ENCODE results near the gene DLGAP1.

The DLGAP1 gene

GRCh38 chr18:3753106-3753505 is 702.0 kb downstream of the DLGAP1 start:
- Histone ChIP-seq H3K9me3 (ENCODE audit: insufficient read depth, low read length) (no peaks in the 10 kb centered on the region), H4K20me1 (ENCODE audit: insufficient read depth, low read length) (no peaks in the 10 kb centered on the region), H3K4me3 (ENCODE audit: low read length) (no peak overlapping the region), H3K4me2 (ENCODE audit: low read length) (no peak overlapping the region), H3K27me3 (ENCODE audit: low read depth, low read length) (no peaks in the 10 kb centered on the region), H3K27ac (ENCODE audit: low read length) (no peak overlapping the region), H3K9ac (ENCODE audit: low read length) (no peak overlapping the region), H3K4me1 (ENCODE audit: low read length) (no peaks in the 10 kb centered on the region), H2AFZ (ENCODE audit: low read depth, low read length) (no peak overlapping the region), H3K36me3 (replicated peaks; ENCODE audit: low read depth, low read length) (no peaks in the 10 kb centered on the region), H3K79me2 (ENCODE audit: low read length) (no peaks in the 10 kb centered on the region)
- TF ChIP-seq EZH2phosphoT487 (IDR thresholded peaks at IDR 0.05; ENCODE audit: low read depth), result no peak
- TF ChIP-seq CTCF (IDR thresholded peaks at IDR 0.05; ENCODE audit: low read depth, low read length), result no peak

- Histone ChIP-seq H3K9ac (ENCODE audit: low read length) (no peak overlapping the region), H2AFZ (ENCODE audit: low read depth, low read length) (no peak overlapping the region), H3K36me3 (replicated peaks; ENCODE audit: low read depth, low read length) (no peaks in the 10 kb centered on the region), H3K4me2 (ENCODE audit: low read length) (no peak overlapping the region), H3K4me1 (ENCODE audit: low read length) (0 out of 2 replicates have a peak, but pooled peaks cover 2% of the 10 kb centered on the region), H3K27me3 (ENCODE audit: low read depth, low read length) (no peaks in the 10 kb centered on the region), H3K9me3 (ENCODE audit: insufficient read depth, low read length) (no peaks in the 10 kb centered on the region), H3K79me2 (ENCODE audit: low read length) (no peaks in the 10 kb centered on the region), H3K27ac (ENCODE audit: low read length) (no peak overlapping the region), H3K4me3 (ENCODE audit: low read length) (no peak overlapping the region), H4K20me1 (ENCODE audit: insufficient read depth, low read length) (no peaks in the 10 kb centered on the region)
- TF ChIP-seq EZH2phosphoT487 (IDR thresholded peaks at IDR 0.05; ENCODE audit: low read depth) (no peak), CTCF (IDR thresholded peaks at IDR 0.05; ENCODE audit: low read depth, low read length) (no peak)
These were observed 707.0 kb downstream of the DLGAP1 start for GRCh38 chr18:3748086-3748485.

GRCh38 chr18:3747176-3747973 is 707.7 kb downstream of the DLGAP1 start:
- no peak overlapping the region for H3K4me2 ChIP-seq (ENCODE audit: low read length)
- H3K4me3 ChIP-seq (ENCODE audit: low read length), result no peak overlapping the region
- no peaks in the 10 kb centered on the region for H3K27me3 ChIP-seq (ENCODE audit: low read depth, low read length)
- no peak overlapping the region for H3K9ac ChIP-seq (ENCODE audit: low read length)
- H4K20me1 ChIP-seq (ENCODE audit: insufficient read depth, low read length), result no peaks in the 10 kb centered on the region
- no peaks in the 10 kb centered on the region for H3K9me3 ChIP-seq (ENCODE audit: insufficient read depth, low read length)
- no peak for TF ChIP-seq EZH2phosphoT487 (IDR thresholded peaks at IDR 0.05; ENCODE audit: low read depth)
- no peak for TF ChIP-seq CTCF (IDR thresholded peaks at IDR 0.05; ENCODE audit: low read depth, low read length)
- H3K36me3 ChIP-seq (replicated peaks; ENCODE audit: low read depth, low read length), result no peaks in the 10 kb centered on the region
- H2AFZ ChIP-seq (ENCODE audit: low read depth, low read length), result no peak overlapping the region
- no peaks in the 10 kb centered on the region for H3K79me2 ChIP-seq (ENCODE audit: low read length)
- 0 out of 2 replicates have a peak, but pooled peaks cover 2% of the 10 kb centered on the region for H3K4me1 ChIP-seq (ENCODE audit: low read length)
- H3K27ac ChIP-seq (ENCODE audit: low read length), result no peak overlapping the region

- Histone ChIP-seq H3K36me3 (replicated peaks; ENCODE audit: low read depth, low read length) (no peaks in the 10 kb centered on the region), H3K79me2 (ENCODE audit: low read length) (no peaks in the 10 kb centered on the region), H2AFZ (ENCODE audit: low read depth, low read length) (no peak overlapping the region), H3K9ac (ENCODE audit: low read length) (no peak overlapping the region), H3K4me2 (ENCODE audit: low read length) (no peak overlapping the region), H3K9me3 (ENCODE audit: insufficient read depth, low read length) (no peaks in the 10 kb centered on the region), H3K27me3 (ENCODE audit: low read depth, low read length) (no peaks in the 10 kb centered on the region), H3K4me1 (ENCODE audit: low read length) (0 out of 2 replicates have a peak, but pooled peaks cover under 1% of the 10 kb centered on the region), H3K4me3 (ENCODE audit: low read length) (no peak overlapping the region), H3K27ac (ENCODE audit: low read length) (no peak overlapping the region), H4K20me1 (ENCODE audit: insufficient read depth, low read length) (no peaks in the 10 kb centered on the region)
- TF ChIP-seq EZH2phosphoT487 (IDR thresholded peaks at IDR 0.05; ENCODE audit: low read depth) (no peak), CTCF (IDR thresholded peaks at IDR 0.05; ENCODE audit: low read depth, low read length) (no peak)
These were observed 712.6 kb downstream of the DLGAP1 start for GRCh38 chr18:3742541-3742940.
